Measurements from ENCODE around the gene GRPEL1. TPM values are rescaled to one million over a fixed set of nuclear protein-coding genes. Genes with fewer than 3 reads are reported as not detected.

GRPEL1 gene
- total and polyA plus RNA-seq, 2 of the 13 experiments (the other 11 are each of a cell fraction or from before 2014, with no cell fraction given): 32.3 to 141 TPM

DNA sequence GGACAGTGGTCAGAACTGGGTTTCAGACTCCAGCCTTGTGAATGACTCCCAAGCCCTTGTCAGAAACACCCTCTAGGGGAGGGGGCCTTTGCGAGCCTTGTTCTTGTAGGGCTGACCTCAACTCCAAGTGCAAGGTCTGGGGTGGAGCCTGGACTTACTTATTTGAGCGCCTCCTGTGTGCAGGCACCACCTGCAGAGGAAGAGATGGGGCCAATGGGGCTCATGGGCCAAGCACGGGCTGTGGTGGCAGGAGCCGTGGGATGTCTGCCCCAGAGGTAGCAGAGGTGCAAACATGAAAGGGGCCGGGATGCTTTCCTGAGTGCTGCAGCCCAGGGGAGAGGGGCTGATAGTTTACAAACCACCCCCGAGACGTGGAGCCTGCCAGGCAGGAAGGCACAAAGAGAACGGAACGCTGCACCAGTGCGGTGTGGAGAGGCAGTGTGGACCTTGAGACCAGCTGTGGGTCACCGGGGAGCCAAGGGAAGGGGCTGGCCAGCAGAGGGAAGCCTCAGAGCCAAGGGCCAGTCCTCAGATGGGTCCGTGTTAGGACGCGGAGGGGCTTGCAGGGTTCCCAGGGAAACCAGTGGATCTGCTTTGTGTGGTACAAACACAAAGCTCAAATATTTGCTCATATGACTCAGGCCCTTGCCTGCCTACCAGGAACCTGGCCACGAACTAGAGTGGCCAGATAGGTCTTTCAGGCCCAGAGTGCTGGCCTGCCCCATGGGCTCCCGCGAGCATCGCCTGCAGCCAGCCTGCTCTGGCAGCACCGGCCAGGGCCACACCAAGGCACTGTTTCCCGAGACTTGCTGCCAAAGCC lies 33.4 kb downstream of the GRPEL1 start (continued):
- TF ChIP-seq, protein P1, sequence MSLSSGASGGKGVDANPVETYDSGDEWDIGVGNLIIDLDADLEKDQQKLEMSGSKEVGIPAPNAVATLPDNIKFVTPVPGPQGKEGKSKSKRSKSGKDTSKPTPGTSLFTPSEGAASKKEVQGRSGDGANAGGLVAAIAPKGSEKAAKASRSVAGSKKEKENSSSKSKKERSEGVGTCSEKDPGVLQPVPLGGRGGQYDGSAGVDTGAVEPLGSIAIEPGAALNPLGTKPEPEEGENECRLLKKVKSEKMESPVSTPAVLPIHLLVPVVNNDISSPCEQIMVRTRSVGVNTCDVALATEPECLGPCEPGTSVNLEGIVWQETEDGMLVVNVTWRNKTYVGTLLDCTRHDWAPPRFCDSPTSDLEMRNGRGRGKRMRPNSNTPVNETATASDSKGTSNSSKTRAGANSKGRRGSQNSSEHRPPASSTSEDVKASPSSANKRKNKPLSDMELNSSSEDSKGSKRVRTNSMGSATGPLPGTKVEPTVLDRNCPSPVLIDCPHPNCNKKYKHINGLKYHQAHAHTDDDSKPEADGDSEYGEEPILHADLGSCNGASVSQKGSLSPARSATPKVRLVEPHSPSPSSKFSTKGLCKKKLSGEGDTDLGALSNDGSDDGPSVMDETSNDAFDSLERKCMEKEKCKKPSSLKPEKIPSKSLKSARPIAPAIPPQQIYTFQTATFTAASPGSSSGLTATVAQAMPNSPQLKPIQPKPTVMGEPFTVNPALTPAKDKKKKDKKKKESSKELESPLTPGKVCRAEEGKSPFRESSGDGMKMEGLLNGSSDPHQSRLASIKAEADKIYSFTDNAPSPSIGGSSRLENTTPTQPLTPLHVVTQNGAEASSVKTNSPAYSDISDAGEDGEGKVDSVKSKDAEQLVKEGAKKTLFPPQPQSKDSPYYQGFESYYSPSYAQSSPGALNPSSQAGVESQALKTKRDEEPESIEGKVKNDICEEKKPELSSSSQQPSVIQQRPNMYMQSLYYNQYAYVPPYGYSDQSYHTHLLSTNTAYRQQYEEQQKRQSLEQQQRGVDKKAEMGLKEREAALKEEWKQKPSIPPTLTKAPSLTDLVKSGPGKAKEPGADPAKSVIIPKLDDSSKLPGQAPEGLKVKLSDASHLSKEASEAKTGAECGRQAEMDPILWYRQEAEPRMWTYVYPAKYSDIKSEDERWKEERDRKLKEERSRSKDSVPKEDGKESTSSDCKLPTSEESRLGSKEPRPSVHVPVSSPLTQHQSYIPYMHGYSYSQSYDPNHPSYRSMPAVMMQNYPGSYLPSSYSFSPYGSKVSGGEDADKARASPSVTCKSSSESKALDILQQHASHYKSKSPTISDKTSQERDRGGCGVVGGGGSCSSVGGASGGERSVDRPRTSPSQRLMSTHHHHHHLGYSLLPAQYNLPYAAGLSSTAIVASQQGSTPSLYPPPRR (CRISPR knock-in tag; IDR thresholded peaks at IDR 0.05; ENCODE audit: borderline replicate concordance): peak; percentile 29; the same call in 1 of the 2 replicates
- TF ChIP-seq, protein P2, sequence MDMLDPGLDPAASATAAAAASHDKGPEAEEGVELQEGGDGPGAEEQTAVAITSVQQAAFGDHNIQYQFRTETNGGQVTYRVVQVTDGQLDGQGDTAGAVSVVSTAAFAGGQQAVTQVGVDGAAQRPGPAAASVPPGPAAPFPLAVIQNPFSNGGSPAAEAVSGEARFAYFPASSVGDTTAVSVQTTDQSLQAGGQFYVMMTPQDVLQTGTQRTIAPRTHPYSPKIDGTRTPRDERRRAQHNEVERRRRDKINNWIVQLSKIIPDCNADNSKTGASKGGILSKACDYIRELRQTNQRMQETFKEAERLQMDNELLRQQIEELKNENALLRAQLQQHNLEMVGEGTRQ (IDR thresholded peaks at IDR 0.05; ENCODE audit: low read depth, low read length): no peak
- TF ChIP-seq, protein P2 (CRISPR knock-in tag; IDR thresholded peaks at IDR 0.05; ENCODE audit: borderline replicate concordance): no peak
- TF ChIP-seq ZNF7 (CRISPR knock-in tag; IDR thresholded peaks at IDR 0.05): no peak
- TF ChIP-seq ZBTB20 (CRISPR knock-in tag; IDR thresholded peaks at IDR 0.05; ENCODE audit: borderline replicate concordance, low read depth): no peak; the same call in 1 of the 2 replicates
- no peak for TF ChIP-seq BHLHE40 (IDR thresholded peaks at IDR 0.05; ENCODE audit: low read length)
- TF ChIP-seq ZSCAN30 (CRISPR knock-in tag; IDR thresholded peaks at IDR 0.05): no peak
- TF ChIP-seq ATM (IDR thresholded peaks at IDR 0.05; ENCODE audit: borderline replicate concordance): no peak
- no peak for TF ChIP-seq SMARCC2 (IDR thresholded peaks at IDR 0.05)
- TF ChIP-seq GLI4 (CRISPR knock-in tag; IDR thresholded peaks at IDR 0.05; ENCODE audit: borderline replicate concordance): no peak
- 0 out of 2 replicates have a peak, but pooled peaks have one; percentile 51 for TF ChIP-seq AHR (CRISPR knock-in tag; IDR thresholded peaks at IDR 0.05)
- no peak for TF ChIP-seq ZBTB8A (CRISPR knock-in tag; IDR thresholded peaks at IDR 0.05; ENCODE audit: borderline replicate concordance, low read depth)
- TF ChIP-seq, protein P3, sequence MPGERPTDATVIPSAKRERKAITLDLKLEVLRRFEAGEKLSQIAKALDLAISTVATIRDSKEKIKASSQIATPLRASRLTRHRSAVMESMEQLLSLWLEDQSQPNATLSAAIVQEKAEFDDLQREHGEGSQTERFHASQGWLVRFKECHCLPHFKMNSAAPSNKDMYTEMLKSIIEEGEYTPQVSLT (CRISPR knock-in tag; IDR thresholded peaks at IDR 0.05; ENCODE audit: borderline replicate concordance, low read depth): no peak
- TF ChIP-seq, protein P4, sequence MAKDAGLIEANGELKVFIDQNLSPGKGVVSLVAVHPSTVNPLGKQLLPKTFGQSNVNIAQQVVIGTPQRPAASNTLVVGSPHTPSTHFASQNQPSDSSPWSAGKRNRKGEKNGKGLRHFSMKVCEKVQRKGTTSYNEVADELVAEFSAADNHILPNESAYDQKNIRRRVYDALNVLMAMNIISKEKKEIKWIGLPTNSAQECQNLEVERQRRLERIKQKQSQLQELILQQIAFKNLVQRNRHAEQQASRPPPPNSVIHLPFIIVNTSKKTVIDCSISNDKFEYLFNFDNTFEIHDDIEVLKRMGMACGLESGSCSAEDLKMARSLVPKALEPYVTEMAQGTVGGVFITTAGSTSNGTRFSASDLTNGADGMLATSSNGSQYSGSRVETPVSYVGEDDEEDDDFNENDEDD (CRISPR knock-in tag; IDR thresholded peaks at IDR 0.05; ENCODE audit: borderline replicate concordance): no peak
- no peak for TF ChIP-seq ZNF562 (CRISPR knock-in tag; IDR thresholded peaks at IDR 0.05; ENCODE audit: borderline replicate concordance)
- TF ChIP-seq ZNF747 (CRISPR knock-in tag; IDR thresholded peaks at IDR 0.05; ENCODE audit: borderline replicate concordance): peak; percentile 75; the same call in 1 of the 2 replicates
- TF ChIP-seq SRY (CRISPR knock-in tag; IDR thresholded peaks at IDR 0.05): no peak
- TF ChIP-seq ZC3H13 (CRISPR knock-in tag; IDR thresholded peaks at IDR 0.05): no peak
- no peak for TF ChIP-seq MBNL3 (CRISPR knock-in tag; conservative IDR thresholded peaks at IDR 0.05)
- TF ChIP-seq ZNF543 (CRISPR knock-in tag; IDR thresholded peaks at IDR 0.05): peak; percentile 95
- no peak for TF ChIP-seq GPN1 (CRISPR knock-in tag; IDR thresholded peaks at IDR 0.05; ENCODE audit: borderline replicate concordance)

Measured in HepG2 (cell line).